Measurements from ENCODE around the gene AGPS. TPM values are rescaled to one million over a fixed set of nuclear protein-coding genes. Genes with fewer than 3 reads are reported as not detected.
A peak's percentile ranks its signal among the peaks of the same experiment; 100 is the strongest.

Gene AGPS
- total and polyA plus RNA-seq, 8 donors, result 25.0 to 50.2 (median 30.1) TPM

DNA sequence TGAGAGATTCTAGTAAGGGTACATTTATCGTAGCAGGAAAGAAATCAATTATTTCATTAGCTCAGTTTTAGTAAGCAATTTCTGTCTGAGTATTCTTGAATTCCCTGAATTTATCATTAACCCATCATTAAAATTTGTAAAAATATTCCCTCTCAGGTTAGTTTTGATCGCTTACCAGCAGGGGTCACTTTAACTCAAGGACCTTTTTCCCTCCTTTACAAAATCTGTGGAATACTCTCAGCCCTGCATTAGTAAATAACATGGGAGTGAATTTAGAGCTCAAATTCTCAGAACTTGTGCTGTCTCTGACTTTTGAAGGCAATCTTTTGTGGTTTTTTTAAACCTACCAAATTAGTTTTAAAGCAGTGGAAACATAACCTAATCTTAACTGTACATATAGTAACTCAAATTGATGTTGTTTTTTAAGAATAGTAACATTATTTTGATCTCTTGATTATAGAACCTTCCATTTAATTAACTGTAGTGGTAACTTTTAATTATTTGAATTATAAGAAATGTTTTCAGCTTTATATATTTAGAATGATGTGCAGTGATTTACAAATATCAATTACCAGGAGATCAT is 97.2 kb downstream of the AGPS start:
- intact Hi-C loops (cut with DNase I), result loop anchor here in 1 of 2 donors (5.0 to 10.0 kb wide), 2 partner anchors 117 to 235 kb away; no protein-coding TSS in a partner anchor
- Histone ChIP-seq H3K4me1 (no peaks in the 10 kb centered on the region), H3K27ac (no peak overlapping the region), H3K4me3 (no peak overlapping the region), H3K36me3 (peaks cover 0 to 17% of the 10 kb centered on the region in 2 donors), H3K9me3 (no peaks in the 10 kb centered on the region), H3K27me3 (no peaks in the 10 kb centered on the region)
- ATAC-seq (peak; percentile 61), DNase-seq (peak in 2 of 4 donors; percentile 31 to 61)
- peak in 1 of 2 donors; percentile 51 for TF ChIP-seq CTCF (IDR thresholded peaks at IDR 0.05)

DNA sequence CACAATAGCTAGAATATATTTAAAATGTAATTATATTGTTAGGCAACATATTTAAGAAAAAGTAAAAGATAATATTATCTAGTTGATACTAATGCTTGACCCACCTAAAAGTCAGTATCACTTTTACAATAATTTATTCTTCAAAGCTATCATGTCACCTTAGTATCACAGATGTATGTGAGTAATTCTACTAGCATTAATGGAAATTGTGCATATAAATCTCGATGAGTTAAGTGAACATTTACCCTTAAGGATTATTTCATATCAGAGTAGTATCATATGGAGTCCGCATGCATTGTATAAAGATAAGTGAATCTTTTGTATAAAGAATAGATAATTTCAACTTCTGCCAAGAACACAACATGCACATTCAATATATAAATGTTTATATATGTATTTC is 103.4 kb downstream of the AGPS start:
- H3K27ac ChIP-seq, result no peak overlapping the region
- H3K27me3 ChIP-seq, result no peaks in the 10 kb centered on the region
- peaks cover 0 to 17% of the 10 kb centered on the region in 2 donors for H3K36me3 ChIP-seq
- DNase-seq, result no peak
- ATAC-seq, result no peak
- no peaks in the 10 kb centered on the region for H3K4me1 ChIP-seq
- intact Hi-C loops (cut with DNase I), result no loop called here
- H3K4me3 ChIP-seq, result no peak overlapping the region
- no peaks in the 10 kb centered on the region for H3K9me3 ChIP-seq
- no peak for TF ChIP-seq CTCF (IDR thresholded peaks at IDR 0.05)

- Histone ChIP-seq H3K4me1 (no peaks in the 10 kb centered on the region), H3K27me3 (no peaks in the 10 kb centered on the region), H3K36me3 (peaks cover 0 to 17% of the 10 kb centered on the region in 2 donors), H3K27ac (no peak overlapping the region), H3K4me3 (no peak overlapping the region), H3K9me3 (no peaks in the 10 kb centered on the region)
- DNase-seq, result no peak
- ATAC-seq, result no peak
- intact Hi-C loops (cut with DNase I), result no loop called here
- no peak for TF ChIP-seq CTCF (IDR thresholded peaks at IDR 0.05)
Measured at GRCh38 chr2:177496921-177497320, 104.3 kb downstream of the AGPS start.

DNA sequence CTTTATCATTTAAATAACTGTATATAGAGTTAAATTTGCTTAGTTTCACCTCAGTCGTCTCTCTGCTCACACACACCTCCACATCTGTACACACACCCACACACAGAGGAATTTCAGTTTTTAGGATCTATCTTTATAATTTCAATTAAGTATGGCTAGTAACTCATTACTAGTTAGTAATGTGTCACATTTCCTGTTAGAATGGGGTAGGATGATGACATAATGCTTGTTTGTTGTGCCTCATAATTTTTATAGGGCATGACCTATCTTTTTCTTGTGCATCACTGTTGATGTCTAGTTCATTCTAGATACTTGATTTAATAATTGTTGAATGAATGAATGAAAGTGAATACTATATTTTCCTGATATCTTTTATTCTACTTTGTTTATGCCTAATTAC is 108.6 kb downstream of the AGPS start:
- H3K36me3 ChIP-seq, result peaks cover 0 to 3% of the 10 kb centered on the region in 2 donors
- H3K27me3 ChIP-seq, result no peaks in the 10 kb centered on the region
- intact Hi-C loops (cut with DNase I), result no loop called here
- no peak for TF ChIP-seq CTCF (IDR thresholded peaks at IDR 0.05)
- H3K9me3 ChIP-seq, result no peaks in the 10 kb centered on the region
- no peak overlapping the region for H3K4me3 ChIP-seq
- DNase-seq (no peak), ATAC-seq (no peak)
- no peaks in the 10 kb centered on the region for H3K4me1 ChIP-seq
- H3K27ac ChIP-seq, result no peak overlapping the region

GRCh38 chr2:177506505-177506904 is 113.9 kb downstream of the AGPS start:
- Histone ChIP-seq H3K27me3 (no peaks in the 10 kb centered on the region), H3K36me3 (peaks cover 0 to 19% of the 10 kb centered on the region in 2 donors), H3K9me3 (no peaks in the 10 kb centered on the region), H3K4me3 (no peak overlapping the region), H3K27ac (no peak overlapping the region), H3K4me1 (no peaks in the 10 kb centered on the region)
- ATAC-seq, result no peak
- DNase-seq, result no peak
- intact Hi-C loops (cut with DNase I), result no loop called here
- no peak for TF ChIP-seq CTCF (IDR thresholded peaks at IDR 0.05)

Data from left lung (tissue), 10 donors.